ENCODE measurements around the gene SPTBN5.
A peak's percentile ranks its signal among the peaks of the same experiment; 100 is the strongest.

SPTBN5 gene

GRCh38 chr15:41810651-41811431 lies 83.0 kb downstream of the SPTBN5 start:
- no peak for TF ChIP-seq ZNF274 (IDR thresholded peaks at IDR 0.05; ENCODE audit: low read depth, low read length)

GRCh38 chr15:41809526-41810220 lies 84.2 kb downstream of the SPTBN5 start:
- no peak overlapping the region for H3K4me3 ChIP-seq (ENCODE audit: low read length)
- no peak for TF ChIP-seq ZNF274 (IDR thresholded peaks at IDR 0.05; ENCODE audit: low read depth, low read length)

More at GRCh38 chr15:41810651-41811431, 83.0 kb downstream of the SPTBN5 start:
- no peak overlapping the region for H3K4me3 ChIP-seq (ENCODE audit: low read length)

GRCh38 chr15:41809121-41809520 lies 84.7 kb downstream of the SPTBN5 start:
- TF ChIP-seq ZNF274 (IDR thresholded peaks at IDR 0.05; ENCODE audit: low read depth, low read length) = no peak
- H3K4me3 ChIP-seq (ENCODE audit: low read length) = no peak overlapping the region

GRCh38 chr15:41806291-41807181 lies 87.3 kb downstream of the SPTBN5 start:
- H3K4me3 ChIP-seq (ENCODE audit: low read length) = no peak overlapping the region
- no peak for TF ChIP-seq ZNF274 (IDR thresholded peaks at IDR 0.05; ENCODE audit: low read depth, low read length)

- H3K4me3 ChIP-seq (ENCODE audit: low read length) = no peak overlapping the region
- TF ChIP-seq ZNF274 (IDR thresholded peaks at IDR 0.05; ENCODE audit: low read depth, low read length) = no peak
Measured at GRCh38 chr15:41805711-41806110, 88.1 kb downstream of the SPTBN5 start.

GRCh38 chr15:41804916-41805666 lies 88.8 kb downstream of the SPTBN5 start:
- TF ChIP-seq ZNF274 (IDR thresholded peaks at IDR 0.05; ENCODE audit: low read depth, low read length) = no peak

GRCh38 chr15:41804361-41804760 lies 89.5 kb downstream of the SPTBN5 start:
- H3K4me3 ChIP-seq (ENCODE audit: low read length) = no peak overlapping the region
- no peak for TF ChIP-seq ZNF274 (IDR thresholded peaks at IDR 0.05; ENCODE audit: low read depth, low read length)

More at GRCh38 chr15:41804916-41805666, 88.8 kb downstream of the SPTBN5 start:
- no peak overlapping the region for H3K4me3 ChIP-seq (ENCODE audit: low read length)

GRCh38 chr15:41801850-41802455 lies 91.9 kb downstream of the SPTBN5 start:
- no peak for TF ChIP-seq ZNF274 (IDR thresholded peaks at IDR 0.05; ENCODE audit: low read depth, low read length)
- H3K4me3 ChIP-seq (ENCODE audit: low read length) = no peak overlapping the region

- no peak for TF ChIP-seq ZNF274 (IDR thresholded peaks at IDR 0.05; ENCODE audit: low read depth, low read length)
- no peak overlapping the region for H3K4me3 ChIP-seq (ENCODE audit: low read length)
Measured at GRCh38 chr15:41801185-41801584, 92.7 kb downstream of the SPTBN5 start.

GRCh38 chr15:41799488-41799805 lies 94.4 kb downstream of the SPTBN5 start:
- no peak for TF ChIP-seq ZNF274 (IDR thresholded peaks at IDR 0.05; ENCODE audit: low read depth, low read length)
- H3K4me3 ChIP-seq (ENCODE audit: low read length) = peak overlapping the region; percentile 17; the same call in 1 of the 2 replicates

- no peak for TF ChIP-seq ZNF274 (IDR thresholded peaks at IDR 0.05; ENCODE audit: low read depth, low read length)
- peak overlapping the region; percentile 7; the same call in 1 of the 2 replicates for H3K4me3 ChIP-seq (ENCODE audit: low read length)
Measured at GRCh38 chr15:41798607-41799487, 95.0 kb downstream of the SPTBN5 start.

Measured in GM08714 (cell line).